SHP77 (cell line): ENCODE measurements around the gene CCDC88C.
"Not testable (repeated sequence)": the region's sequence is repeated elsewhere in the genome, so short reads cannot be mapped to it uniquely, and the experiment has no call there.

Experiments used
- DNase-seq, 2 experiments: peaks; one replicate each; lab custom pipeline; 2025; lab: John Stamatoyannopoulos, UW

Gene CCDC88C

GRCh38 chr14:91265404-91265803 lies 152.2 kb downstream of the CCDC88C start:
- DNase-seq: no peak

GRCh38 chr14:91264151-91265150 lies 153.2 kb downstream of the CCDC88C start:
- no peak for DNase-seq

GRCh38 chr14:91263329-91263728 lies 154.3 kb downstream of the CCDC88C start:
- no peak for DNase-seq

GRCh38 chr14:91261986-91262549 lies 155.6 kb downstream of the CCDC88C start:
- no peak for DNase-seq

GRCh38 chr14:91261115-91261514 lies 156.5 kb downstream of the CCDC88C start:
- no peak for DNase-seq

- no peak for DNase-seq
Measured at GRCh38 chr14:91258876-91259275, 158.7 kb downstream of the CCDC88C start.

- DNase-seq: no peak
Measured at GRCh38 chr14:91258011-91258618, 159.5 kb downstream of the CCDC88C start.

- DNase-seq: no peak
Measured at GRCh38 chr14:91257328-91258010, 160.2 kb downstream of the CCDC88C start.

- DNase-seq: no peak
Measured at GRCh38 chr14:91256661-91257060, 161.0 kb downstream of the CCDC88C start.

GRCh38 chr14:91255026-91255695 lies 162.5 kb downstream of the CCDC88C start:
- DNase-seq: no peak

- no peak for DNase-seq
Measured at GRCh38 chr14:91254461-91254860, 163.2 kb downstream of the CCDC88C start.

GRCh38 chr14:91253795-91254323 lies 163.8 kb downstream of the CCDC88C start:
- DNase-seq: no peak

GRCh38 chr14:91252871-91253794 lies 164.5 kb downstream of the CCDC88C start:
- no peak for DNase-seq

GRCh38 chr14:91250912-91251311 lies 166.7 kb downstream of the CCDC88C start:
- DNase-seq: no peak

GRCh38 chr14:91249841-91250616 lies 167.6 kb downstream of the CCDC88C start:
- DNase-seq: peak; percentile 73 to 74

GRCh38 chr14:91246051-91246852 lies 171.4 kb downstream of the CCDC88C start:
- peak; percentile 59 to 78 for DNase-seq

- not testable (repeated sequence) for DNase-seq
Measured at GRCh38 chr14:91245616-91246015, 172.0 kb downstream of the CCDC88C start.

GRCh38 chr14:91245029-91245428 lies 172.6 kb downstream of the CCDC88C start:
- DNase-seq: no peak

GRCh38 chr14:91244501-91244901 lies 173.1 kb downstream of the CCDC88C start, which contains the start of gene GPR68:
Gene GPR68, minus strand, starts transcription at chr14:91244704. Its CDS starts 9,654 bp downstream, at chr14:91235050.
- DNase-seq: peak in 1 of 2 experiments; percentile 46
